ENCODE data around the gene BMPER.

BMPER gene

GRCh38 chr7:34131371-34131770 lies 226.0 kb downstream of the BMPER start:
- in situ Hi-C loops (cut with MboI; ENCODE audit: low sequenced_read_pairs) = no loop called here

- in situ Hi-C loops (cut with MboI; ENCODE audit: low sequenced_read_pairs) = no loop called here
Observed at GRCh38 chr7:34133356-34133982, 228.1 kb downstream of the BMPER start.

- in situ Hi-C loops (cut with MboI; ENCODE audit: low sequenced_read_pairs) = no loop called here
Observed at GRCh38 chr7:34133983-34134782, 228.8 kb downstream of the BMPER start.

GRCh38 chr7:34135924-34136323 lies 230.6 kb downstream of the BMPER start:
- in situ Hi-C loops (cut with MboI; ENCODE audit: low sequenced_read_pairs) = no loop called here

GRCh38 chr7:34136698-34137097 lies 231.4 kb downstream of the BMPER start:
- in situ Hi-C loops (cut with MboI; ENCODE audit: low sequenced_read_pairs) = no loop called here

GRCh38 chr7:34137176-34137575 lies 231.8 kb downstream of the BMPER start:
- in situ Hi-C loops (cut with MboI; ENCODE audit: low sequenced_read_pairs) = no loop called here

GRCh38 chr7:34138483-34138882 lies 233.1 kb downstream of the BMPER start:
- in situ Hi-C loops (cut with MboI; ENCODE audit: low sequenced_read_pairs) = no loop called here

- in situ Hi-C loops (cut with MboI; ENCODE audit: low sequenced_read_pairs) = no loop called here
Observed at GRCh38 chr7:34139086-34139485, 233.7 kb downstream of the BMPER start.

- in situ Hi-C loops (cut with MboI; ENCODE audit: low sequenced_read_pairs) = no loop called here
Observed at GRCh38 chr7:34140066-34140465, 234.7 kb downstream of the BMPER start.

- in situ Hi-C loops (cut with MboI; ENCODE audit: low sequenced_read_pairs) = no loop called here
Observed at GRCh38 chr7:34143402-34143801, 238.1 kb downstream of the BMPER start.

GRCh38 chr7:34145603-34146002 lies 240.3 kb downstream of the BMPER start:
- in situ Hi-C loops (cut with MboI; ENCODE audit: low sequenced_read_pairs) = no loop called here

- in situ Hi-C loops (cut with MboI; ENCODE audit: low sequenced_read_pairs) = no loop called here
Observed at GRCh38 chr7:34153656-34154270, 248.4 kb downstream of the BMPER start.

GRCh38 chr7:34155220-34155908 lies 250.0 kb downstream of the BMPER start:
- in situ Hi-C loops (cut with MboI; ENCODE audit: low sequenced_read_pairs) = no loop called here

- in situ Hi-C loops (cut with MboI; ENCODE audit: low sequenced_read_pairs) = no loop called here
Observed at GRCh38 chr7:34156336-34156735, 251.0 kb downstream of the BMPER start.

GRCh38 chr7:34157137-34157536 lies 251.8 kb downstream of the BMPER start:
- in situ Hi-C loops (cut with MboI; ENCODE audit: low sequenced_read_pairs) = no loop called here

GRCh38 chr7:34158368-34159153 lies 253.2 kb downstream of the BMPER start:
- in situ Hi-C loops (cut with MboI; ENCODE audit: low sequenced_read_pairs) = no loop called here

- in situ Hi-C loops (cut with MboI; ENCODE audit: low sequenced_read_pairs) = no loop called here
Observed at GRCh38 chr7:34160261-34160752, 255.0 kb downstream of the BMPER start.

GRCh38 chr7:34162027-34162565 lies 256.8 kb downstream of the BMPER start:
- in situ Hi-C loops (cut with MboI; ENCODE audit: low sequenced_read_pairs) = no loop called here

- in situ Hi-C loops (cut with MboI; ENCODE audit: low sequenced_read_pairs) = no loop called here
Observed at GRCh38 chr7:34162677-34163076, 257.3 kb downstream of the BMPER start.

- in situ Hi-C loops (cut with MboI; ENCODE audit: low sequenced_read_pairs) = no loop called here
Observed at GRCh38 chr7:34163956-34164355, 258.6 kb downstream of the BMPER start.

Measured in hTERT RPE-1 (cell line).